HuH-7 (cell line): ENCODE results near the gene SETD7.
A peak's percentile ranks its signal among the peaks of the same experiment; 100 is the strongest.
"Not testable (repeated sequence)": the region's sequence is repeated elsewhere in the genome, so short reads cannot be mapped to it uniquely, and the experiment has no call there.

Experiments
- DNase-seq: peaks from one replicate; pipeline ENCODE4 v3.0.0; 2011; ENCODE audit warnings: low spot score

Gene SETD7

DNA sequence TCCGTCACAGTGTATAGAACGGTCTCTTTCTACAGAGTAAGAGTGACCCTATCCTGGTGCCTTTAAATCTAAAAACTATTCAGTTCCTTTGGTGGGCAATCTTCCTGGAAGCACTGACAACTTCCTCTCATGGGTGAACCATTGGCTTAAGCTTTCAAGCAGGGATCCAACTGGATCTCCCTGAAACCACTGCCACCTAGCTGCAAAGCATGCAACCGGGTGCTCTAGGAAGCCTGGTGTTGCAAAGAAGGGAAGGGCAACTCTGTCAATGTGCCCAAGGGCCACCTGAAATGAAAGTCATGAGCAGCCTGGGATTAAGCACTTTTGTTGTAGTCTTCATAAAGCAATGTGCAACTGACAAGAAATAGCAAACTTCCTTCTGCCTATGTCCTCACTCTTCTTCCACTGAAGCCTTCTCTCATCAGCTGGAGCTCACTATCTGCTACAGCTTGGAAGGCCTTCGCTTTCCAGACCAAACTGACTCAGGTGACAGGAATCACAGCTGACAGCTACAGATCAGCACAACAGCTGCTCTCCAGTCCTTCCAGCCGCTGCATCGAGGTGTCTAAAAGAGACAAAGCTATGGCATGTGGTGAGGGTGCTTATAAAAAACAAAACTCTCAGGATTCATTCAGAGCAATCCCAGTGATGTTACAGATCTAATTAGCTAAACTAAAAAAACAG lies 46.1 kb downstream of the SETD7 start:
- peak; percentile 32 for DNase-seq

- no peak for DNase-seq
Observed at GRCh38 chr4:139508581-139509237, 47.3 kb downstream of the SETD7 start.

- no peak for DNase-seq
Observed at GRCh38 chr4:139506774-139507173, 49.2 kb downstream of the SETD7 start.

GRCh38 chr4:139503622-139504166 lies 52.3 kb downstream of the SETD7 start:
- no peak for DNase-seq

- DNase-seq: no peak
Observed at GRCh38 chr4:139501927-139502899, 53.8 kb downstream of the SETD7 start.

DNA sequence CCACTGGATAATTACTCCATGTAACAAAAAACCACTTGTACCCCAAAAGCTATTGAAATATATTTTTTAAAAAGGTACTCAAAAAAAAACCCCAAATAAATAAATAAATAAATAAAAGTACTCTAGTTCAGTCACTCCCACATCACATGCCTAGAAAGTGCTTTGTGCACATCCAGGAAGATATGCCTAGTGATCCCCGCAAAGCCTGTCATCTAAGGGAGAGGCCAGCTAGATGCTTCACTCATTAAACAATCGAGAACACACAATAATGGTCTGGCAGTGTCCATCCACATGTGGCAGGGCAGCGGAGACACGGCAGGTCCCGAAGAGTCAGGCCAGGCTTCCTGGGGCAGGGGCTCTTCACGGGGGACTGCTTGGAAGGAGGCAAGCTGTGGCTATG lies 54.5 kb downstream of the SETD7 start:
- no peak for DNase-seq

DNA sequence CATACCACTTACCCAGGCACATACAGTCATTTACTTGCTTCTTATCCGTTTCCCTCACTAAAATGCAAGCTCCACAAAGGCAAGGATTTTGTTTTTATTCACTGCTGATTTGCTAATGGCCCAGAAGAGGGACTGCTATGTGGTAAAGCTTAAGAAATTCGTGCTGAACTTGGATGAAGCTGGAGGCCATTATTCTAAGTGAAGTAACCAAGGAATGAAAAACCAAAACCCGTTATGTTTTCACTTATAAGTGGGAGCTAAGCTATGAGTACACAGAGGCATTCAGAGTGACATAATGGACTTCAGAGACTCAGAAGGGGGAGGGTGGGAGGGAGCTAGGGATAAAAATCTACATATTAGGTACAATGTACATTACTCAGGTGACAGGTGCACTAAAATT lies 54.9 kb downstream of the SETD7 start:
- DNase-seq: no peak

DNA sequence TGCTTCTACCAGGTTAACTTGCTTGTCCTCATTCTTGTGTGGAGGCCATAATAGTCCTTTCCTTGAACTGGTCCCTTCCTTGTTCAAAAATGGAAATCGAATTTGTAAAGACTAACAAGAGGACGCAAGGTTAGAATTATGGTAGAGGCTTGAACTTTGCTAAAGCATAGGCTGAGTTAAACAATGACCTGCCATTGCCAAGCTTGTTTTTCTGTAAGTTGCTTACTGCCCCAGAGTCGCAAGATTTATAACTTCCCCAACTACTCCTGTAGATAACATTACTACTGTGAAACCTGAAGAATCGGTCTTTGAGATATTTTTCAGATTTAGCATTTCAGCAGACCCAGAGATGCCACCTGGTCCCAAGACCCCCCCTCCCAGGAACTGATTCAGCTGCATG lies 56.8 kb downstream of the SETD7 start:
- no peak for DNase-seq

DNA sequence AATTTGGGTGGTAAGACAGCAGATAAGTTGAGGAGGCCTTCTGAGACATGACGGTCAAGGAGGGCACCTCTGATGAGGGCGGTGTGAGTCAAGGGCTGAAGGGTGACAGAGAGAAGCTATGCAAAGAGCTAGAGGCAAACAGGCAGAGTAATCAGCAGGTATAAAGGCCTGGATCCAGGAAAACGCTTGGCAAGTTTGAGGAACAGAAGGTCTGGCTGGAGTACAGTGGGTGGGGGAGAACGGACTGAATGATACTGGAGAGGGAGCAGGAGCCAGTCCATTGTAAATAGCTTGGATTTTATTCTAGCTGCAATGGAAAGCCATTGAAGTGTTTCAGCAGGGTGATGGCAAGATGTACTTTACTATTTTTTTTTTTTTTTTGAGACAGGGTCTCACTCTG lies 62.8 kb downstream of the SETD7 start:
- no peak for DNase-seq

GRCh38 chr4:139492429-139492828 lies 63.6 kb downstream of the SETD7 start:
- no peak for DNase-seq

DNA sequence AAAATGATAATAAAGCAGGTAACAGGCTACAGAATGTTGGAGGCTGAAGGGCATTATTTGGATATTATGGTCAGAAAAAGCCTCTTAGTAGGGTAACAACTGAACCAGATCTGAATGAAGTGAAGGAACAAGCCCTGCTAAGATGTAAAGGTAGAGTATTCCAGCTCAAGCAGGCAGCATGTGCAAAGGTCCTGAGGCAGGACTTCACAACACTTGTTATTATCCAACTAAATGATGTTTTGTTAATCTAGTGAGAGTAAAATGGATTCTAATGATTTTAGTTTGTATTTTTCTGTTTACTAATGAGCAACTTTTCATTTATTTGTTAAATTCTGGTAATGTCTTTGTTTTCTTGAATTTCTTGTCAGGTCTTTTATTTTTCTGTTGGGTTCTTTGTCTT lies 66.4 kb downstream of the SETD7 start:
- no peak for DNase-seq

DNA sequence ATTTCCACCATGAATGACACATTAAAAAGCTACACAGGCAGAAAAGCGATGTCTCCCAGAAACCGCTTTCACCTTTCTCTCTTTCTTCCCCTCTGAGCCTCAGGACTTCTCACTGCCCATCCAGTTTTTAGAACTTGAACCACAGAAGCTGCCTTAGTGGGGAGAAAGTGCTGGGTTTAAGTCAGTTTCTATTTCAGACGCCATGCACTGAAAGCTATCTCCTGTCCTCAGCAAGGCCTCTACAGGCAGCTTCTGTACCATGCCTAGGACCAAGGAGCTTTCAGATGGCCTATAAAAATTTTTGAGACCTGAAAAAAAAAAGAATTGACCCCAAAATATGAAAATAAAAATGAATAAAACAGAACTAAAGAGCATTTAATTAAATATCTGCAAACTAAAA lies 67.6 kb downstream of the SETD7 start:
- DNase-seq: no peak

GRCh38 chr4:139484783-139485311 lies 71.2 kb downstream of the SETD7 start:
- DNase-seq: peak; percentile 19

DNA sequence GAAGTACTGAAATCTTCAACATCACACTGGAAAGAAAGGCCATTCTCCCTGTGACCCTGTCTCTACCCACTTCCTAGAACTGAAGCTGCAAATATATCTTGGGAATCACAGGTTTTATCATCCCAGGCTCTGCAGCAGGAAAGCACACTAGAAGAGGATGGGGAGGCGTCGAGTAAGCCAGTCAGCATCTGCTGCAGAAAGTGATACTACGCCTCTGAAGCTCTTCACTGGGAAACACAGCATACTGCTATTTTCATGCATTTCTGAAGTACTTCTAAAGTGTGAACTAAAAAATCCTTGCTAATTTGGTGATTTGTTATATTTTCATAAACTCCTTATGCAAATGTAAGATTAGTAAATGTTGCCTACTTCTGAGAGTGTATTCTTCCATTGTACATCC lies 73.0 kb downstream of the SETD7 start:
- DNase-seq: no peak

- no peak for DNase-seq
Observed at GRCh38 chr4:139481465-139481864, 74.6 kb downstream of the SETD7 start.

DNA sequence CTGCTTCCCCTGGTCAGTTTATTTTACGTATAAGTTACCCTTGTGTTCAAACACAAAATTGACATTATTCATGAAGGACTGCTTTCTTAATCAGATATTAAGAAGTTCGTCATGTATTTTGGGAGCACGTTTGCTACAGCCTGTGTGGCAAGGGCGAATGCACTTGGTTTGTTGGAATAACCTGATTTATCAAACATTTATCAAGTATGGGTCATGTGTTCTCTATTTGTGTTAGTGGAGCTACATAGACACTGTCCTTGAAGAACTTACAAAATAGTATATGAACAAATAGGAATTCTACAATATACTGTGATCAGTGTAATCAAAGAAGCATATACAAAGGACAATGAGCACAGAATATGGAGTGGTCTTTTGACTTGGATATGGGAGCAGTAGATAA lies 79.7 kb downstream of the SETD7 start:
- DNase-seq: no peak

GRCh38 chr4:139472852-139473251 lies 83.2 kb downstream of the SETD7 start:
- no peak for DNase-seq

GRCh38 chr4:139470997-139471665 lies 84.9 kb downstream of the SETD7 start:
- no peak for DNase-seq

DNA sequence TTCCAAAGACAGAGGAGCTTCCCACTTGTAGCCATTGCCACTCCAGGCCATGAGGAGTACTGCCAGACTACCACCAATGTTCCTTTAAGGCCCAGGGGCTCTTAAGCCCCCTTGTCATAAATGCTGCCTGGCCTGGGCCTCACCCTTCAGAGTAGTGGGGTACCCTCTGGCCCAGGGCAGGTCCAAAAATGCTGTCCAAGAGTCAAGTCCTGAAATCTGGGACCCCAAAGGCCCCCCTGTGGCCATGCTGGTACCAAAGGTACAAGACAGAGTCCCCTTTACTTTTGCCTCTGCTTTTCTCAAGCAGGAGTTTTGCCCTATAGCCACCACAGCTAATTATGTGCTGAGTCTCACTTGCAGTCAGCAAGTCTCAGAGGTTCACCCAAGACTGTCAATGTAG lies 85.7 kb downstream of the SETD7 start:
- no peak for DNase-seq

DNA sequence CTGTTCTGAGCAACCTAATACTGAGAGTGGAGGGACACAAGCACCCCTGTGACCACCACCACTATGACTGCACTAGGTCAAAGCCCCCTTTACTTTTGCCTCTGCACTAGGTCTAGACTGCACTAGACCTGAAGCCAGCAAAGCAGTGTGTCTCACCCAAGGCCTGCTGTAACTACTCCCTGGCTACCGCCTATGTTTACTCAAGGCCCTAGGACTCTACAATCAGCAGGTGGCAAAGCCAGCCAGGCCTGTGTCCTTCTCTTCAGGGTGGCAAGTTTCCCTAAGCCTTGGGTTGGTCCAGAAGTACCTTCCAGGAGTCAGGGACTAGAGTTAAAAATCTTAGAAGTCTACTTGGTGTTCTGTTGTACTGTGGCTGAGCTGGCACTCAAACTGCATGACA lies 86.2 kb downstream of the SETD7 start:
- DNase-seq: no peak

- DNase-seq: no peak
Observed at GRCh38 chr4:139469216-139469615, 86.8 kb downstream of the SETD7 start.

- DNase-seq: not testable (repeated sequence)
Observed at GRCh38 chr4:139468756-139469155, 87.3 kb downstream of the SETD7 start.
